BJ (cell line): Measurements from ENCODE around the gene RAD21L1. TPM values are rescaled to one million over a fixed set of nuclear protein-coding genes. Genes with fewer than 3 reads are reported as not detected.

Experiments
- CTCF ChIA-PET: fragments of 350-600 bp; formaldehyde crosslinking; extraction: SDS; loops from one replicate; lab custom pipeline; 2021; ENCODE audit warnings: antibody characterized with exemption, inconsistent platforms; lab: Yijun Ruan, JAX
- POLR2A ChIA-PET: fragments of 300-600 bp; sonication (Branson Sonifier 250); formaldehyde crosslinking; extraction: SDS; loops from one replicate; lab custom pipeline; 2021; ENCODE audit warnings: antibody characterized with exemption; lab: Charles Lee
- DNase-seq: peaks from one replicate; pipeline ENCODE4 v3.0.0-alpha.2; 2011; ENCODE audit warnings: low read depth
- H3K27me3 ChIP-seq: 2 replicates; pipeline ENCODE4 v1.6.0; 2011; ENCODE audit warnings: low read length; ENCODE audit not compliant: control insufficient read depth, insufficient read depth
- H3K36me3 ChIP-seq: 2 replicates; pipeline ENCODE4 v1.5.1; 2011; ENCODE audit warnings: low read length; ENCODE audit not compliant: control insufficient read depth, insufficient read depth
- H3K4me3 ChIP-seq: 2 replicates; pipeline ENCODE4 v1.5.1; 2011; ENCODE audit warnings: low read depth, mild to moderate bottlenecking, control low read depth, low read length
- CTCF ChIP-seq: IDR thresholded peaks from 2 replicates; pipeline ENCODE4 v1.5.1; 2011; ENCODE audit warnings: low read depth, mild to moderate bottlenecking, control low read depth, inconsistent platforms, low read length, moderate library complexity; ENCODE audit not compliant: insufficient read depth
- polyA plus RNA-seq: library from polyadenylated mRNA; depleted of rRNA; stranded (reverse); fragments of >200 nt; gene quantifications from 2 replicates; pipeline ENCODE4 v1.2.3, GENCODE V29; 2011

Gene RAD21L1
- polyA plus RNA-seq, 1 experiment = 0.06 TPM

GRCh38 chr20:1198751-1199150 is 27.1 kb upstream of the RAD21L1 start:
- Histone ChIP-seq H3K27me3 (peaks cover 17% of the 10 kb centered on the region), H3K36me3 (no peaks in the 10 kb centered on the region), H3K4me3 (no peak overlapping the region)
- CTCF ChIA-PET = interaction anchor here (1.4 to 1.9 kb wide), 2 partner anchors 14 to 90 kb away, joined by 3 to 7 read pairs; no protein-coding TSS in a partner anchor
- TF ChIP-seq CTCF = no peak
- POLR2A ChIA-PET = no interaction called here
- DNase-seq = no peak

GRCh38 chr20:1199212-1199873 is 26.5 kb upstream of the RAD21L1 start:
- TF ChIP-seq CTCF = no peak
- POLR2A ChIA-PET = no interaction called here
- CTCF ChIA-PET = interaction anchor here (1.0 to 1.9 kb wide), 3 partner anchors 10 to 91 kb away, joined by 3 to 7 read pairs (median 4); no protein-coding TSS in a partner anchor

DNA sequence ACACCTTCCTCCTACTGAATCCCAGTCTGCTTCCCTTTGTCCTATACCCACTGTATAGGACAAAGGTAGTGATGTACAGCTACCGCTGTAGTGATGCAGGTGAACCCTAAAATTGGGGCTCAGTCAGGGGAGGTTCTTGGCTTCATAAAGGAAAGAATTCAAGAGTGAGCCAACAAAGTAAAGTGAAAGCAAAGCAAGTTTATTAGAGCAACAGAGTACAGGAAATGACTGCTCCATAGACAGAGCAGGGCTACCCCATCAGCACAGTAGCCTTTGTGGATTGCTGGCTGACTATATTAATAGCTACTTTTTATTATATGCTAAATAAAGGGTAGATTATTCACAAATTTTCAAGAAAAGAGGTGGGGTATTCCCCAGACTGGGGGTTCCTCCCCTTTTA is 25.9 kb upstream of the RAD21L1 start:
- DNase-seq = no peak
- peaks cover 21% of the 10 kb centered on the region for H3K27me3 ChIP-seq
- ChIA-PET POLR2A (no interaction called here), CTCF (interaction anchor here (1.0 to 1.9 kb wide), 3 partner anchors 9 to 92 kb away, joined by 3 to 7 read pairs (median 4); no protein-coding TSS in a partner anchor)
- TF ChIP-seq CTCF = no peak
- no peaks in the 10 kb centered on the region for H3K36me3 ChIP-seq
- H3K4me3 ChIP-seq = no peak overlapping the region

More at GRCh38 chr20:1199212-1199873, 26.5 kb upstream of the RAD21L1 start:
- Histone ChIP-seq H3K4me3 (no peak overlapping the region), H3K27me3 (peaks cover 22% of the 10 kb centered on the region), H3K36me3 (no peaks in the 10 kb centered on the region)
- no peak for DNase-seq

DNA sequence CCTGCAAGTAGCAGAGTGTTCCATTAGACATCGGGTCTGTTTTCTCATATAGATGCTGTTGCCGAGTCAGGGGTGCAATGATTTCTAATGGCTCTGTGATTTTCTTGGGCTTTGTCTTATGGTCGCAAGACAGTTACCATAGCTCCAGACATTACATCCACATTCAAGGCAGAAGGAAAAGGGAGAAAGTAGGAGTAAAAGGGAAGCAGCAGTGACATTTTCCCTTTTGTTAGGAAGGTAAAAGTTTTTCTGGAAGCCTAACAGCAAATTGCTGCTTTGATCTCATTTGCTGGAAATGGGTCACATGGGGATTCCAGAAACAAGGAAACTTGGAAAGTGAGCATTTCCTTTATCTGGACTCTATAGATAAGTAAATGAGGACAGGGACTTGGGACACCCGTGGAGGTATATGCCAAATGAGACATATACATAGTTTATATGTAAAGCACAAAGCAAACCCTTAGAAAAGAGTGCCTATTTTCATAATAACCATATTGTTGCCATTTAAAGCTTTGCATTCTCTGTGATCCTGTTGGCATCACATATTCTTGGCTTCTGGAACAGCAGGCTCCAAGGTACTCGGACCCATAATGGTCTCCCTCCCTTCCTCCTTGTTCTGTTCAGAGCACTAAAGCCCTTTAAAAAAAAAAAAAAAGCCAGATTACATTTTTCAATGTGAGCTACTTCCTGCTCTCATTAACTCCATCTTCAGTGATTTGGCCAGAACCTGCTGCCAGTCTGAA is 22.9 kb upstream of the RAD21L1 start, which contains the start of gene C20orf202:
C20orf202 (plus strand) TSS at position 693 of the 743 bp plus-strand sequence. CDS start 132 bp downstream, outside the sequence.
- TF ChIP-seq CTCF = no peak
- DNase-seq = no peak
- H3K27me3 ChIP-seq = peaks cover 18% of the 10 kb centered on the region
- ChIA-PET CTCF (interaction anchor here (0.7 to 1.2 kb wide), 3 partner anchors 8 to 21 kb away, joined by 3 read pairs; no protein-coding TSS in a partner anchor), POLR2A (interaction anchor here (0.6 kb wide), 1 partner anchor 31 kb away, joined by 3 read pairs; no protein-coding TSS in a partner anchor)
- no peak within 1 kb of the TSS for H3K4me3 ChIP-seq
- H3K36me3 ChIP-seq = no peaks in the 10 kb centered on the region

- Histone ChIP-seq H3K36me3 (no peaks in the 10 kb centered on the region), H3K4me3 (no peak overlapping the region), H3K27me3 (peaks cover 20% of the 10 kb centered on the region)
- ChIA-PET POLR2A (interaction anchor here (0.6 kb wide), 1 partner anchor 31 kb away, joined by 3 read pairs; no protein-coding TSS in a partner anchor), CTCF (interaction anchor here (0.7 to 1.2 kb wide), 3 partner anchors 8 to 22 kb away, joined by 3 read pairs; no protein-coding TSS in a partner anchor)
- DNase-seq = no peak
- TF ChIP-seq CTCF = no peak
Observed at GRCh38 chr20:1203630-1204029, 22.2 kb upstream of the RAD21L1 start.
